Left lung (tissue), 10 donors: ENCODE data around the gene PTPN13. TPM values are rescaled to one million over a fixed set of nuclear protein-coding genes. Genes with fewer than 3 reads are reported as not detected.
"Not testable (repeated sequence)": the region's sequence is repeated elsewhere in the genome, so short reads cannot be mapped to it uniquely, and the experiment has no call there.

Experiments
- ATAC-seq: fragments of 200-7000 bp; cut with Tn5 transposase; one replicate; pipeline ENCODE4 v1.9.1; 2020; ENCODE audit warnings: moderate library complexity
- DNase-seq, 4 donors: peaks; one replicate each; pipeline ENCODE4 v3.0.0-alpha.2; 2013 to 2020
- H3K27ac ChIP-seq, 2 donors: fragments of 200-600 bp; sonication (generic) in 1 of 2; one replicate each; pipeline versions ENCODE4 v1.5.0 to v1.8.0; 2020 to 2021
- H3K27me3 ChIP-seq, 2 donors: fragments of 200-600 bp; sonication (generic) in 1 of 2; one replicate each; pipeline versions ENCODE4 v1.5.0 to v1.8.0; 2020 to 2021
- H3K36me3 ChIP-seq, 2 donors: fragments of 200-600 bp; sonication (generic) in 1 of 2; one replicate each; pipeline versions ENCODE4 v1.5.0 to v1.8.0; 2020 to 2021
- H3K4me1 ChIP-seq, 2 donors: fragments of 200-600 bp; one replicate each; pipeline ENCODE4 v1.8.0; 2021
- H3K4me3 ChIP-seq, 2 donors: fragments of 200-600 bp; sonication (generic) in 1 of 2; one replicate each; pipeline versions ENCODE4 v1.5.0 to v1.8.0; 2020 to 2021; ENCODE audit warnings: mild to moderate bottlenecking in 1 of 2
- H3K9me3 ChIP-seq, 2 donors: fragments of 200-600 bp; sonication (generic) in 1 of 2; one replicate each; pipeline versions ENCODE4 v1.5.0 to v1.8.0; 2020 to 2021
- CTCF ChIP-seq, 2 donors: fragments of 200-600 bp; sonication (generic) in 1 of 2; IDR thresholded peaks; one replicate each; pipeline versions ENCODE4 v1.5.0 to v1.8.0; 2021; ENCODE audit warnings: antibody characterized with exemption in 2 of 2
- intact Hi-C, 2 donors: fragments of 100-400 bp; cut with DNase I; formaldehyde crosslinking; loops; one replicate each; pipeline versions ENCODE4 v1.11.2 to v1.14.2; 2022
- polyA plus RNA-seq, 6 donors: library from polyadenylated mRNA; unstranded; fragments of 120-200 nt; gene quantifications; one replicate each; pipeline ENCODE4 v1.2.1, GENCODE V29; 2013; ENCODE audit not compliant: insufficient read length in 6 of 6
- total RNA-seq, 2 donors: library from RNA; stranded (reverse); fragmentation: NEBNext Ultra II Directional; extraction: Animal tissue kit (Norgen Biotek cat#: 25700); gene quantifications; one replicate each; pipeline ENCODE4 v1.2.1, GENCODE V29; 2021
- donor health status: DM: no; HTN: yes; CAD: no.
- donor health status: DM: no; HTN: no; CAD: no.

The PTPN13 gene
- total and polyA plus RNA-seq, 8 donors = 59.0 to 159 (median 95.6) TPM

DNA sequence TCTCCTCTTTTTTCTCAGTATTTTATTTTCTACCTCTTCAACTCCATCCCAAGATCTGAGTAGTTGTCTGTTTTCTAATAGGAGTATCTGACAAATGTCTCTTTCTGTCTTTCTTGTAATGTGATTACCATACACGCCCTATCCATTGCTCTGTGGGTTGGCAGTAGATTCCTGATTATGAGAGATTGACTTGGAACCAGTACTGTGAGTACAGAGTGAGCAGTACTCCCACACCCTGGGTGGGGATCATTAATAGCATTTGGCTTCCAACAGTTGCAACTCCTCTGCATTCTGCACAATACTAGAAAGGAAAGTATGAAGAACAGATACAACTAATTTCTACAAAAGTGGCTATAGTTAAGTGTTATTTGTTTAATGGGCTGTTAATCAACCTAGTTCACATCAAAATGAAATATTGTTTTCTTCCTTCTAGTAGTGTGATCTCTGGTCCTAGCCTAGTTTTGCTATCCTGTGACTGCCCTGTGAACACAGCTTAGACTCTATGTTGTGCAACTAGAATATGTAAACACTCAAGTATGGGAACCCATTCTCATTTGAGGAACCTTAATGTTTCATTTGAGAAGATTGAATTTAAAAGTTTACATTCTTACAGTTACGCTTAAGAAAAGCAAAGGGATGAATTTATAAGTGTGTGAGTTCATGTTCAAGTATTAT is 112.9 kb downstream of the PTPN13 start:
- TF ChIP-seq CTCF (IDR thresholded peaks at IDR 0.05) = no peak
- no peaks in the 10 kb centered on the region for H3K4me1 ChIP-seq
- no peaks in the 10 kb centered on the region for H3K9me3 ChIP-seq
- no peaks in the 10 kb centered on the region for H3K36me3 ChIP-seq
- H3K4me3 ChIP-seq = no peak overlapping the region
- DNase-seq = no peak
- H3K27ac ChIP-seq = no peak overlapping the region
- no peaks in the 10 kb centered on the region for H3K27me3 ChIP-seq
- intact Hi-C loops = no loop called here
- peak; percentile 88 for ATAC-seq

DNA sequence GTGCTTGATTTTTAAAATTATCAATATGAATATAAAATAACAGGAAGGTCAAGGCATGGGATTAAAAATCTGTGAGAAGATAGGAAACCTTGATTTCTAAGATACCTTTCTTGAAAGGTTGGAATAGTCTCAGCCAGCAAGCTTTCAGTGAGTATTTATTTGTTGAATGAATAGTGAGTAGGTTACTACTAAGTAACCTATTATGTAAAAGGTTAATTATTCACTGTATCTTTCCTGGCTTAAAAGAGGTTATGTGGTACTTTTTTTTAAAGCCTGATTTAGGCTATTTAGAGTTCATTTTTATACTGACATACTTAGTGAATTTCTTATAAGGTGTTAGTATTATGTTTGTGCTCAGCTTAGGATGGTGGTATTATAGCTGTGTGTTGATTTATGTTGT is 123.5 kb downstream of the PTPN13 start:
- no peaks in the 10 kb centered on the region for H3K4me1 ChIP-seq
- intact Hi-C loops = no loop called here
- no peak for TF ChIP-seq CTCF (IDR thresholded peaks at IDR 0.05)
- no peaks in the 10 kb centered on the region for H3K36me3 ChIP-seq
- DNase-seq = no peak
- ATAC-seq = no peak
- H3K27me3 ChIP-seq = no peaks in the 10 kb centered on the region
- no peak overlapping the region for H3K4me3 ChIP-seq
- H3K9me3 ChIP-seq = no peaks in the 10 kb centered on the region
- H3K27ac ChIP-seq = no peak overlapping the region

GRCh38 chr4:86718152-86718551 is 124.0 kb downstream of the PTPN13 start:
- DNase-seq = no peak
- no peak overlapping the region for H3K4me3 ChIP-seq
- ATAC-seq = no peak
- H3K4me1 ChIP-seq = no peaks in the 10 kb centered on the region
- H3K27me3 ChIP-seq = no peaks in the 10 kb centered on the region
- intact Hi-C loops = no loop called here
- H3K9me3 ChIP-seq = no peaks in the 10 kb centered on the region
- no peaks in the 10 kb centered on the region for H3K36me3 ChIP-seq
- no peak for TF ChIP-seq CTCF (IDR thresholded peaks at IDR 0.05)
- H3K27ac ChIP-seq = no peak overlapping the region

- DNase-seq, ATAC-seq, H3K4me1 ChIP-seq, H3K27ac ChIP-seq, H3K27me3 ChIP-seq, H3K36me3 ChIP-seq, H3K4me3 ChIP-seq, H3K9me3 ChIP-seq, intact Hi-C loops: not testable (repeated sequence)
Measured at GRCh38 chr4:86719149-86719548, 125.0 kb downstream of the PTPN13 start.

- Histone ChIP-seq H3K4me1 (no peaks in the 10 kb centered on the region), H3K27me3 (no peaks in the 10 kb centered on the region), H3K27ac (no peak overlapping the region), H3K9me3 (no peaks in the 10 kb centered on the region), H3K4me3 (no peak overlapping the region), H3K36me3 (no peaks in the 10 kb centered on the region)
- DNase-seq (no peak), ATAC-seq (no peak)
- TF ChIP-seq CTCF (IDR thresholded peaks at IDR 0.05) = no peak
- intact Hi-C loops = no loop called here
Measured at GRCh38 chr4:86720508-86721068, 126.5 kb downstream of the PTPN13 start.

DNA sequence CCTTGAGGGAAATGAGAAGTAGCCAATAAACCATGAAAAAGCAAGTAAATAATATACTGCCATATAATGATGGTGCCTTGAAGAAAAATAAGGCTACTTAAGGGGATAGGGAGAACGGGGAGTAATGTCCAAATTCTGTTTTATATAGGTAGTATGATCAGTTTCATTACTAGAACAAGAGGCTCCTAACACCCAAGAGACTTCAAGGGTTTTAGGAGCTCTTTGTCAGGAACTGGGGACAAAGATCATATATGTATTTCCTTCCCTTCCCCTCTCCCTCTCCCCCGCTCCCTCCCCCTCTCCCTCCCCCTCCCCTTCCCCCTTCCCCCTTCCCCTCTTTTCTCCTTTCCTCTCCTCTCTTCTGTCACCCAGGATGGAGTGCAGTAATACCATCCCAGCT is 127.3 kb downstream of the PTPN13 start:
- no peak for TF ChIP-seq CTCF (IDR thresholded peaks at IDR 0.05)
- Histone ChIP-seq H3K4me1 (no peaks in the 10 kb centered on the region), H3K27ac (no peak overlapping the region), H3K27me3 (no peaks in the 10 kb centered on the region), H3K9me3 (no peaks in the 10 kb centered on the region), H3K36me3 (no peaks in the 10 kb centered on the region), H3K4me3 (no peak overlapping the region)
- intact Hi-C loops = no loop called here
- no peak for DNase-seq
- no peak for ATAC-seq
